Measurements from ENCODE around the gene NCAN.
"Not testable (repeated sequence)": the region's sequence is repeated elsewhere in the genome, so short reads cannot be mapped to it uniquely, and the experiment has no call there.

NCAN gene

GRCh38 chr19:19211499-19212420, at the start of gene NCAN:
Gene NCAN, plus strand, starts transcription at chr19:19211958. Its CDS starts 4,996 bp downstream, at chr19:19216954.
- DNase-seq: no peak

DNA sequence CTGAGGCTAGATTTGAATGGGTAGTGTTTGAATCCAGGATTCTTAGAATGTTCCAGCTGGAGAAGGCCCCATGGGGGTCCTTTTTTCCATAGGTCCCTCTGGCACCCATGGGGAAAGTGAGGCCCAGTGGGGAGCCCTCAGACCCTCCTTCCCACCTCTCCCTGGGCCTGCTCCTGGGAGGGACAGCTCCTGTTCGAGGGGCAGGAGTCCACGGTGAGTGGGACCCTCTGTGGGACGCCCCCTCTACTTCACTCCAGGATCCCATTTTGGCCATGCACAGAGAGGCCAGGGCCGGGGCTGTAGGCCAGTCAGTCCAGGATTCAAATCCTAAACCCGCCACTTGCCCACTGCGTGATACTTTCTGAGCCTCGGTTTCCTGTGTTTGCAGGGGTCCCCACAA, 49.3 kb upstream of the NCAN start:
- no peak for DNase-seq

- no peak for DNase-seq
Observed at GRCh38 chr19:19165396-19165795, 46.4 kb upstream of the NCAN start.

- no peak for DNase-seq
Observed at GRCh38 chr19:19167612-19168011, 44.1 kb upstream of the NCAN start.

- no peak for DNase-seq
Observed at GRCh38 chr19:19169236-19170052, 42.3 kb upstream of the NCAN start.

DNA sequence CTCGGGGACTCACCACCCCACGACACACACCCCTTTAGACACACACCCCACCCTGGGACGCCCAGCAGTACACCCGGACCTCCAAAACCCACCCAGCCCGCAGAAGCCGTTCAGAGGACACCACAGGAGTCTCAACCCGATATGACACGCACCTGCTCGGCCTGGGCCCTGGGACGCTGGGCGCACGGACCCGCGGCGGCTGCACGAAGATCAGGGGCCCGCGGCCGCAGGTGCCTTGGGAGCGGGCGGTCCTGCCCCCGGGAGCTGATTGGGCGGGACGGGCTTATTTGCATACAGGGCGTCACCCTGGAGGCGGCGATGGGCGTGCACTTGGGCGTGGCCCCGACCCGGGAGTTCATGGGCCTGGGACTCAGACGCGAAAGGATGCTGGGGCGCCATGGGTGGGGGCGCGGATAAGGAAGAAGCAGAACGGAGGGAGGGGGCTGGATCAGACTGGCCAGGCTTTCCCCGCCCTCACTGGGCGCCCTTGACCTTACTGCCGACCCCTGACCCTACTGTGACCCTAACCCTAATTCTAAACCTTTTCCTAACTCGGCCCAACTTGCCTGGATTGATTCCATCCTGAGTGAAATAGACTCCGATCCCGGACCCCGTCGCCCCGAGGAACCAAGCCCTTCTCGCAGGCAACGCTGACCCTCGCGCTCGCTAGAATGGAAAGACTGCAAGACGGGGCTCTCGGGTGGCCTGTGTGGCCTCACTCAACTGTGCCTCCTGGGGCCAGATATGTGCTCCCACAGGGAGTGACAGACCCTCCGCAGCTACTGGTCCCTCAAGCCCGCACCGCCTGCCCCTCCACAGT, 41.5 kb upstream of the NCAN start, which contains the start of gene MEF2B:
Gene MEF2B, minus strand, starts transcription at position 211 of the 820 bp plus-strand sequence. CDS start 19,528 bp downstream, outside the sequence.
- DNase-seq: peak; percentile 80

DNA sequence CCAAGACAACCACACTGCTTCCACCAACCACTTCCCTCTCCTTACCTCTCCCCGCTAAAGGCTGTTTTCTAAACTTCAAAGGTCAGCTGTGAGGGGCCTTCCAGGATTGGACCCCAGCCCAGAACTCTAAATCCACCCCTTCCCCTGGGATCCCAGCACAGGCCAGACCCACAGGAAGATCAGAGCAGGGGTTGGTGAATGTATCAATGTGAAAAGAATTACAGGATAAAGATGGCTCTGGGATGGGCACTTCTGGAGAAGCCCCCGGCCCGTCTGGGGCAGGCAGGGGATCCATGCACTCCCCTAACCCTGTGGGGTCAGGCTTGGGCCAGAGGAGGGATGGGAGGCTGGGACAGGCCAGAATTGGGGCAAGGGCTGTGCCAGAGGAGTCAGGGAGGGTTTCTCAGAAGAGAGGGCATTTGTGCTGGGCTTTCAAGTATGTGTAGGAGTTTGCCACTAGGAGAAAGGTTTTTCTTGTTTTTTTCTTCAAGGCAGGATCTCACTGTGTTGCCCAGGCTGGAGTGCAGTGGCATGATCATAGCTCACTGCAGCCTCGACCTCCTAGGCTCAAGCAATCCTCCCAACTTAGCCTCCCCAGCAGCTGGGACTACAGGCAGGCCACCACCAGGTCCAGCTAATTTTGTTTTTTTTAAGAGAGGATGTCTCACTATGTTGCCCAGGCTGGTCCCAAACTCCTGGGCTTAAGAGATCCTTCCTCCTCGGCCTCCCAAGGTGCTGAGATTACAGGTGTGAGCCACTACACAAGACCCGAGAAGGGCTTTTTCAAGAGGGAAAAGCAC, 40.7 kb upstream of the NCAN start:
- no peak for DNase-seq

DNA sequence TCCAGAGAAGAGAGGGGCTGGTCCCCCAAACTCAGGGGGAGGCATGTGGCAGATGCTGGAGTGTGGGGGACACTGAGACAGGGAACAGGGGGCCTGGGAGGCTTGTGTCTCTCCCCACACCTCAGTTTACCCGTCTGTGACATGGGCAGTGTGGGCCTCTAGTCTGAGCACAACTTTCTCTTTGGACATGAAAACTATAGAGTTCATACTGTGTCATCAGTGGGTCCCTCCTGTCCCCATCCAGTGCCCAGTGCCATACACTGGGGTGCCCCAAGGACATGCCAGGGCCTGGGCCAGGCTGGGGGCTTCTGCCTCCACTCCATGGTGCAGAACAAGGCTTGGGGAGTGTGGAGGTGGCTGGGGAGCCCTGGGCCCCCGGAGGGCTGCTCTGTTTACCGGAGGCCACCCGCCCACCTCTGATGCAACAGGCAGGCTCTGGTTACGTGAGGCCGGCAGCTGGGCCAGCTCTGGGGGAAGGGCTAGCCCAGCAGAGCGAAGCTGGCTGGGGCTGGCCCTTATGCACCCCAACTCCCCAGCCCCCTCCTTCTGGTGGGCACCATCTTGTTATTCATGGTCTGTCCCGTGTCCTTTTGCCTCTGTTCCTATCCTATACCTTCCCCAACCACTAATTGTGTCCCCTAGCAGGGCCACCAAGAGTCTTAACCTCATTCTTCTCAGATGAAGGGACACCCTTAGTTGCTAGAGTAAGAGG, 39.8 kb upstream of the NCAN start:
- DNase-seq: no peak

DNA sequence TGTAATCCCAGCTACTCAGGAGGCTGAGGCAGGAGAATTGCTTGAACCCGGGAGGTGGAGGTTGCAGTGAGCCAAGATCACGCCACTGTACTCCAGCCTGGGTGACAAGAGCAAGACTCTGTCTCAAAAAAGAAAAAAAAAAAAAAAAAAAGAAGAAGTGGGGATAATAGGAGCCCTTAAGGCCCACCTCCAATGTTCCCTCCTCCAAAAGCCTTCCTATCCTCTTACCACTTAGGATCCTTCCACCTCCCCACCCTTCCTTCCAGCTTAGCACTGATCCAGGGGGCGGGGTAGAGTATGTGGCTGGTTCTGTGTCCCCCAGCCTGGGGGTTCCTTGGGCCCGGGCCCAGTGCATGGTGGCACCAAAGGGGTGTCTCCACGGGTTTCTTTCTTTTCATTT, 38.5 kb upstream of the NCAN start:
- DNase-seq: not testable (repeated sequence)

- no peak for DNase-seq
Observed at GRCh38 chr19:19176950-19177349, 34.8 kb upstream of the NCAN start.

- DNase-seq: no peak
Observed at GRCh38 chr19:19179548-19180441, 32.0 kb upstream of the NCAN start.

DNA sequence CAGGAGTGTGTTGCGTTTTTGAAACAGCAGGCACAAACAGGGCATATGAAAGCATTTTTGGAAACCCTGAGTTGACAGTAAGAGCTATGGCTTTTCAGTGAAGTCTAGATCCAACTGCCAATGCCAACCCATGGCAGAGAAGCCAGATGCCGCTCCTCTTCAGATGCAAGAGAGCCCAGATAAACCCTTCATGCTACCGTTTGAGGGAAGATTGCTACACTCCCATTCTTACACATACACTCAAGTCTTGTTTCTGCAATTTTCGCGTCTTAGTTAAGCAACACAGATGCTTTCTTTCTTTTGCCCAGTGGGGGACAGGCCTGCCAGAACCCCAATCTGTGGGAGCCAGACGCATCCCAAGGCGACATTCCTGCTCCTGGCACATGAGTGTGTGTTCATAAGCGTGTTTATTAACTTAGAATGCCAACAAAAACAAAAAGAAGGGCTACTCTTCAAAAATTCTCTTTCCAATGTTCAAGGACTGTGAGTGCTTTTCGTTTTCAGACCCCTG, 30.2 kb upstream of the NCAN start:
- no peak for DNase-seq

GRCh38 chr19:19185853-19186740, 25.7 kb upstream of the NCAN start:
- DNase-seq: peak; percentile 6

- DNase-seq: no peak
Observed at GRCh38 chr19:19186742-19187141, 25.0 kb upstream of the NCAN start.

GRCh38 chr19:19191768-19192077, 20.0 kb upstream of the NCAN start:
- DNase-seq: no peak

GRCh38 chr19:19192078-19192882, 19.5 kb upstream of the NCAN start, which contains the start of the genes BORCS8 and RFXANK:
Gene BORCS8, minus strand, starts transcription at chr19:19192152. Its CDS starts 35 bp downstream, at chr19:19192117.
Gene RFXANK, plus strand, starts transcription at chr19:19192258. Its CDS starts 1,689 bp downstream, at chr19:19193947.
- DNase-seq: peak; percentile 99

DNA sequence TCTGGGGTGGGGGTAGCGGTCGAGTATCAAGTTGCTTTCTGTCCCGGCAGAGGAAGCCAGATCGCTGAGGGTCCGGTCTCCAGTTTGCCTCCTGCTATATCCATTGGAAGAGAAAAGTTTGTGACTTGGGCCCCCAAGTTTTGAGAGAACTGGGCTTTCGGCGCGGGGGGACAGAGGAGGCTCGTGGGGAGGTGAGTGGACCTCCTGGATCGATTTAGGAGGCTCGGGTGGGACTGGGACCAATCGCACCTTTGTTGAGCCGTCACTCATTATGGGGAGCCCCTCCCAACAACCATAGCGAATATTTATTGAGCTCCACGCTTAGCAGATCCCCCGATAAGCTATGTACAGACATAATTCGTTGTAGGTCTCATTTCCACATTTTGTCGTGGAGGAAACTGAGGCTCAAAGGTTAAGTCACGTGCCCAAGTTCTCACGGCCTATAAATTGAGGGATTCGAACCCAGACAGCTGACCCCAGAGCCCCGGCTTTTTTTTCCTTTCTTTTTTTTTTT, 18.8 kb upstream of the NCAN start:
- DNase-seq: no peak

- DNase-seq: no peak
Observed at GRCh38 chr19:19193926-19194325, 17.8 kb upstream of the NCAN start.

Data from NCI-H2029 (cell line).